ENCODE measurements around the gene COL9A2.

Gene COL9A2

DNA sequence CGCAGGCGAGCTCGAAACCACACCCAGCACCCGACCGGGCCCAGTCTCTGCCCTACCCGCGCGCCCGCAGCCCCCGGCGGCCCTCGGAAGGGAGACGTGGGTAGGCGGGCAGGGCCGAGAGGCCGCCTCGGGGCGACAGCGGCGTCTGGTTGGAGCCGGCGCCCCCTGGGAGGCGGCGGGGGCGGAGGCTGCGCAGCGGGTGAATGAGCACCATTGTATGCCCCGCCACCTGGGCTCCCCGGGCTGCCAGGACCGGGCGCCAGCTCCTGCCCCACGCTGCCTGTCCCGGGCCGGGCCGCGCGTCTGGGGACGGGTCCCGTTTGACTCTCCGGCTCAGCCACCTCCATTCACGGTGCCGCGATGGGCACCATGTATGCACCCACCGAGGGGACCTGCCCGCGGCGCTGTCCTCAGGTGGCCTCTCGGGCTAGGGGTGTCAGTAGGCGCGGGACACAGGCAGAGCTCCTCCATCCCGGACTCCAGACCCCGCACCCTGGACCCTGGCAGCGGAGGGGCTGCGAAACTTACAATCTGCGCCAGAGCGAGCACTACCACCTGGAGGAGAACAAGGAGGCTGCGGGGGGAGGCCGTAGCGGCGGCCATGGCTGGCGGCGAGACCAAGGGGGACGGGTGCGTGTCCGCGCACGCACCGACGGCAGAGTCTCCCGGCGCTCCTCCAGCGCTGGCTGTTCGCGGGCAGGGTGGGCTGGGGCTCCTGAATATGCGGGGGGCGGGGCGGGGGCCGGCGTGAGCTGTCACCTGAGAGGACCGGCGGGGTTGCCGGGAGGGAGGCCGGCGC is at the start of gene COL9A2:
Gene COL9A2, minus strand, starts transcription at position 692 of the 799 bp plus-strand sequence. Its CDS starts 89 bp downstream, at position 603.
- no peak within 1 kb of the TSS for H3K27ac ChIP-seq
- TF ChIP-seq, protein P1, sequence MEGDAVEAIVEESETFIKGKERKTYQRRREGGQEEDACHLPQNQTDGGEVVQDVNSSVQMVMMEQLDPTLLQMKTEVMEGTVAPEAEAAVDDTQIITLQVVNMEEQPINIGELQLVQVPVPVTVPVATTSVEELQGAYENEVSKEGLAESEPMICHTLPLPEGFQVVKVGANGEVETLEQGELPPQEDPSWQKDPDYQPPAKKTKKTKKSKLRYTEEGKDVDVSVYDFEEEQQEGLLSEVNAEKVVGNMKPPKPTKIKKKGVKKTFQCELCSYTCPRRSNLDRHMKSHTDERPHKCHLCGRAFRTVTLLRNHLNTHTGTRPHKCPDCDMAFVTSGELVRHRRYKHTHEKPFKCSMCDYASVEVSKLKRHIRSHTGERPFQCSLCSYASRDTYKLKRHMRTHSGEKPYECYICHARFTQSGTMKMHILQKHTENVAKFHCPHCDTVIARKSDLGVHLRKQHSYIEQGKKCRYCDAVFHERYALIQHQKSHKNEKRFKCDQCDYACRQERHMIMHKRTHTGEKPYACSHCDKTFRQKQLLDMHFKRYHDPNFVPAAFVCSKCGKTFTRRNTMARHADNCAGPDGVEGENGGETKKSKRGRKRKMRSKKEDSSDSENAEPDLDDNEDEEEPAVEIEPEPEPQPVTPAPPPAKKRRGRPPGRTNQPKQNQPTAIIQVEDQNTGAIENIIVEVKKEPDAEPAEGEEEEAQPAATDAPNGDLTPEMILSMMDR (IDR thresholded peaks at IDR 0.05), result no peak
- no peak for TF ChIP-seq ZFX (IDR thresholded peaks at IDR 0.05; ENCODE audit: borderline replicate concordance)

DNA sequence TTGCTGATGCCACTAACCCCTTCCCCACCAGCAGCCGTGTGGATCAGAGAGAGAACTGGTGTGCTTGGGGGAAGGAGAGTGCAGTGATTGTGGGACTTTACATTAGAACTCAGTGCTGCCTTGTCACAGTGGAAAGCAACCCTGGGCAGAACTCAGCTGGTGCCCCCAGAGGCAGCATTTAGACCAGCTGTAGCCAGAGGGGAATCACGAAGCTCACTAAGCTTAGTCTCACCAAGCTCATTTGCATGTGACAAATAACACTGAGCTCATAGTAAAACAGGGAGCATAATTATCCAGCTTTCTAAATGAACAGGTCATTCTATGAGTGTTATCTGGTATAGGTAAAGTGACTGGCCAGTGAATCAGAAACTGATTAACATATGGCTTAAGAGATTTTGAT is 46.6 kb upstream of the COL9A2 start:
- no peak overlapping the region for H3K27ac ChIP-seq
- TF ChIP-seq, protein P1 (IDR thresholded peaks at IDR 0.05), result no peak

DNA sequence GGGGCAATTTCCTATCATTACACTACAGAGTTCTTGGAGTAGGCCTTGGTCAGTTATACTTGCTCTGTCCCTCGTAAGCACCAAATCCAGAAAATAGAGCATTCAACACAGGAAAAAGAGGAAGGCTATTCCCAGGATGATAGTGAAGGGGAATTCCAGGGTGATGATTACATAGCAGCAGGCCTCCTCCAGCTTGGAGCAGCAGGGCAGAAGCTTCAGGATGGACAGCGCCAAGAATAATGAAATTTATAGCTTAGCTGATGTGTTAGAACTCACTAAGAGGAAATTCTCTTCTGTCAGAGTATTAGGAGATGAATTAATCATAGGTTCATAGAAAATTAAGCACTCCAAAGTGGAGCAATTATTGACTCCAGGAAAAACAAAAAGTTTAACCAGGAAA is 45.6 kb upstream of the COL9A2 start:
- no peak for TF ChIP-seq ZFX (IDR thresholded peaks at IDR 0.05; ENCODE audit: borderline replicate concordance)
- TF ChIP-seq, protein P1 (IDR thresholded peaks at IDR 0.05), result no peak
- no peak overlapping the region for H3K27ac ChIP-seq

DNA sequence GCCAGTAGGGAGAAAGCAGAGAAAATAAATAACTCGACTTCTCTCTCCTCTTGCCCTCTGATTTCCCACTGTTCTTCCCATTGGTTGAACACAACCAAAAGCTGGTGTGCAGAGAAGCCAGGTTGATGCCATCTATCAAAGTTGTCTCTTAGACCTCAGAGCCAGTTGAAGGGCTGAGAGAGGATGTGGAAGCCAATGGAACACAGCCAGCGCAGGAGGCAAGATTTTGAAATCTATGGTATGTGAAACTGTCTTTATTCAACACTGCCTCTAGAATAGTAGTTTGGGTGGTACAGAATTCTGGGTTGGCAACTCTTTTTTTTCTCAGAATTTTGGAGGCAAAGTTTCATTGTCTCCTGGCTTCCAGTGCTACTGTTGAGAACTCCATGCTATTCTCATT is 45.1 kb upstream of the COL9A2 start:
- TF ChIP-seq, protein P1 (IDR thresholded peaks at IDR 0.05), result no peak
- no peak for TF ChIP-seq ZFX (IDR thresholded peaks at IDR 0.05; ENCODE audit: borderline replicate concordance)

DNA sequence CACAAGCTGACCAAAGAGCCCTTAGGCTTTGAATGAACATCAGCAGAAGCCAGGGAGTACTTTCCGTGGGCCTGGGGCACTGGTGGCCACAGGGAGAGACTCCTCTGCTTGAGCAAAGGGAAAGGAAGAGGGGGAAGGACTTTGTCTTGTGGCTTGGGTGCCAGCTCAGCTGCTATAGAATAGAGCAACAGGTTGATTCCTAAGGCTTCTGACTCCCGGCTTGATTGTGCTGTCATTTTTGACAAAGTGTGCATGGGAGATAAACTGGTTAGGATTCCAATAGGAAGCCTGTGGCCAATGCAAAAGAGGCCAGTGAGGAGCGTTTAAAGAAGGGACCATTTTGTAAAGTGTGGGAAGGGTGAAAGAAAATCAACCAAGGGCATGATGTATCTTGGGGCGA is 44.6 kb upstream of the COL9A2 start:
- TF ChIP-seq, protein P1 (IDR thresholded peaks at IDR 0.05), result no peak
- no peak for TF ChIP-seq ZFX (IDR thresholded peaks at IDR 0.05; ENCODE audit: borderline replicate concordance)
- no peak overlapping the region for H3K27ac ChIP-seq

More for the DNA sequence above, 45.1 kb upstream of the COL9A2 start:
- H3K27ac ChIP-seq, result no peak overlapping the region

DNA sequence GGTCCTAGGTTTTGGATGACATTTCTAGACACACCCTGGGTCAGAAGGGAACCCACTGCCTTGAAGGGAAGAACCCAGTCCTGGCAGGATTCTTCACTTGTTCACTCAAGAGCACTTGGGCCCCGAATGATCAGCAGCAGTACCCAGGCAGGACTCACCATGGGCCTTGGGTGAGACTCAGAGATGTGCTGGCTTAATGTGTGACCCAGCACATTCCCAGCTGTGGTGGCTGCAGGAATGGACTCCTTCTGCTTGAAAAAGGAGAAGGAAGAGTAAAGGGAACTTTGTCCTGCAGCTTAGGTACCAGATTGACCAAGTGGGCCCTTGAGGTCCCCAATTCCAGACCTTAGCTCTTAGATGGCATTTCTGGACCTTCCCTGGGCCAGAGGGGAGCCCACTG is 44.1 kb upstream of the COL9A2 start:
- H3K27ac ChIP-seq, result no peak overlapping the region
- no peak for TF ChIP-seq ZFX (IDR thresholded peaks at IDR 0.05; ENCODE audit: borderline replicate concordance)
- TF ChIP-seq, protein P1 (IDR thresholded peaks at IDR 0.05), result no peak

DNA sequence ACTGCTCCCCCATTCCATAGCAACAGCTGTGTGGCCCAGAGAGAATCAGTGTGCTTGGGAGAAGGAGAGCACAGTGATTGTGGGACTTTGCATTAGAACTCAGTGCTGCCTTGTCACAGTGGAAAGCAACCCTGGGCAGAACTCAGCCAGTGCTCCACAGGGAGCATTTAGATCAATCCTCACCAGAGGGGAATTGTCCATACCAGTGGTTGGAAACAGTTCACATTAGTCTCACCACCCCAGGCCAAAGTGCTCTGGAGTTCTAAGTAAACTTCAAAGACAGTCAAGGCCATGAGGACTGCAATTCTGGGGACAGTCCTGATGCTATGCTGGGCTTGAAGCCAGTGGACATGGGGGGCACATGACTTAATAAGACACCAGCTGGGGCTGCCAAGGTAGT is 43.5 kb upstream of the COL9A2 start:
- H3K27ac ChIP-seq, result no peak overlapping the region
- TF ChIP-seq, protein P1 (IDR thresholded peaks at IDR 0.05), result no peak
- TF ChIP-seq ZFX (IDR thresholded peaks at IDR 0.05; ENCODE audit: borderline replicate concordance), result no peak
